HG02840 (cell line): ENCODE measurements around the gene ZNF407.
"Not testable (repeated sequence)": the region's sequence is repeated elsewhere in the genome, so short reads cannot be mapped to it uniquely, and the experiment has no call there.

Experiments
- ATAC-seq: cut with Tn5 transposase; IDR thresholded peaks from one replicate; pipeline ENCODE4 v1.9.1; 2021; ENCODE audit warnings: mild to moderate bottlenecking, moderate library complexity, moderate number of reproducible peaks; ENCODE audit not compliant: unreplicated experiment, low FRiP score

Gene ZNF407

GRCh38 chr18:74947417-74947816 is 349.7 kb downstream of the ZNF407 start:
- no peak for ATAC-seq

GRCh38 chr18:74947875-74948274 is 350.2 kb downstream of the ZNF407 start:
- no peak for ATAC-seq

GRCh38 chr18:74949611-74950010 is 351.9 kb downstream of the ZNF407 start:
- no peak for ATAC-seq

GRCh38 chr18:74950479-74950878 is 352.8 kb downstream of the ZNF407 start:
- no peak for ATAC-seq

GRCh38 chr18:74951165-74951760 is 353.6 kb downstream of the ZNF407 start:
- no peak for ATAC-seq

- ATAC-seq, result no peak
Observed at GRCh38 chr18:74957588-74958224, 360.0 kb downstream of the ZNF407 start.

- ATAC-seq, result no peak
Observed at GRCh38 chr18:74959216-74959615, 361.5 kb downstream of the ZNF407 start.

- no peak for ATAC-seq
Observed at GRCh38 chr18:74961596-74961995, 363.9 kb downstream of the ZNF407 start.

GRCh38 chr18:74963820-74964446 is 366.3 kb downstream of the ZNF407 start:
- no peak for ATAC-seq

GRCh38 chr18:74965682-74966081 is 368.0 kb downstream of the ZNF407 start:
- ATAC-seq, result no peak

GRCh38 chr18:74967438-74967837 is 369.8 kb downstream of the ZNF407 start:
- no peak for ATAC-seq

GRCh38 chr18:74967979-74968378 is 370.3 kb downstream of the ZNF407 start:
- ATAC-seq, result no peak

- ATAC-seq, result not testable (repeated sequence)
Observed at GRCh38 chr18:74971358-74971757, 373.7 kb downstream of the ZNF407 start.

- ATAC-seq, result not testable (repeated sequence)
Observed at GRCh38 chr18:74971776-74972175, 374.1 kb downstream of the ZNF407 start.

- no peak for ATAC-seq
Observed at GRCh38 chr18:74972354-74972753, 374.7 kb downstream of the ZNF407 start.

- no peak for ATAC-seq
Observed at GRCh38 chr18:74975001-74975400, 377.3 kb downstream of the ZNF407 start.

GRCh38 chr18:74976331-74976909 is 378.8 kb downstream of the ZNF407 start:
- no peak for ATAC-seq

GRCh38 chr18:74977041-74977440 is 379.4 kb downstream of the ZNF407 start:
- no peak for ATAC-seq

GRCh38 chr18:74980669-74981068 is 383.0 kb downstream of the ZNF407 start:
- ATAC-seq, result no peak

- ATAC-seq, result no peak
Observed at GRCh38 chr18:74981476-74981875, 383.8 kb downstream of the ZNF407 start.

GRCh38 chr18:74982946-74983635 is 385.4 kb downstream of the ZNF407 start:
- ATAC-seq, result no peak
